Fibroblast of villous mesenchyme (primary cell): Measurements from ENCODE around the gene COL23A1. TPM values are rescaled to one million over a fixed set of nuclear protein-coding genes. Genes with fewer than 3 reads are reported as not detected.

Source experiments
- DNase-seq: peaks from one replicate; pipeline ENCODE4 v3.0.0-alpha.2; 2010; ENCODE audit warnings: low read depth
- H3K4me3 ChIP-seq: 2 replicates; pipeline ENCODE4 v1.5.1; 2011; ENCODE audit warnings: low read depth, mild to moderate bottlenecking, low read length
- CTCF ChIP-seq: IDR thresholded peaks from 2 replicates; pipeline ENCODE4 v1.5.1; 2012; ENCODE audit warnings: low read depth, mild to moderate bottlenecking, low read length; ENCODE audit not compliant: insufficient read depth
- total RNA-seq: library from RNA; depleted of rRNA; stranded (reverse); fragments of >200 nt; gene quantifications from 2 replicates; pipeline ENCODE4 v1.2.3, GENCODE V29; 2012

COL23A1 gene
- total RNA-seq, 1 donor: not detected

GRCh38 chr5:178581621-178582020 lies 8.6 kb downstream of the COL23A1 start:
- no peak for TF ChIP-seq CTCF
- no peak overlapping the region for H3K4me3 ChIP-seq

GRCh38 chr5:178580271-178580955 lies 9.8 kb downstream of the COL23A1 start:
- DNase-seq: no peak
- no peak overlapping the region for H3K4me3 ChIP-seq

More at GRCh38 chr5:178581621-178582020, 8.6 kb downstream of the COL23A1 start:
- DNase-seq: no peak

GRCh38 chr5:178577944-178578343 lies 12.2 kb downstream of the COL23A1 start:
- no peak for DNase-seq
- no peak for TF ChIP-seq CTCF
- no peak overlapping the region for H3K4me3 ChIP-seq

More at GRCh38 chr5:178580271-178580955, 9.8 kb downstream of the COL23A1 start:
- TF ChIP-seq CTCF: no peak

- no peak for TF ChIP-seq CTCF
Observed at GRCh38 chr5:178577376-178577839, 12.8 kb downstream of the COL23A1 start.

GRCh38 chr5:178576591-178577351 lies 13.4 kb downstream of the COL23A1 start:
- TF ChIP-seq CTCF: no peak
- no peak overlapping the region for H3K4me3 ChIP-seq
- DNase-seq: no peak

More at GRCh38 chr5:178577376-178577839, 12.8 kb downstream of the COL23A1 start:
- H3K4me3 ChIP-seq: no peak overlapping the region
- DNase-seq: no peak

GRCh38 chr5:178573216-178573615 lies 17.0 kb downstream of the COL23A1 start:
- no peak for DNase-seq
- TF ChIP-seq CTCF: no peak
- no peak overlapping the region for H3K4me3 ChIP-seq
